NOMO-1 treated with dmso at 0.1 percent for 144 hours (cell line): Measurements from ENCODE around the gene PYM1.
"Not testable (repeated sequence)": the region's sequence is repeated elsewhere in the genome, so short reads cannot be mapped to it uniquely, and the experiment has no call there.

ENCODE experiments used
- DNase-seq: peaks from one replicate; lab custom pipeline; 2025; ENCODE audit not compliant: unreplicated experiment; lab: John Stamatoyannopoulos, UW

PYM1 gene

DNA sequence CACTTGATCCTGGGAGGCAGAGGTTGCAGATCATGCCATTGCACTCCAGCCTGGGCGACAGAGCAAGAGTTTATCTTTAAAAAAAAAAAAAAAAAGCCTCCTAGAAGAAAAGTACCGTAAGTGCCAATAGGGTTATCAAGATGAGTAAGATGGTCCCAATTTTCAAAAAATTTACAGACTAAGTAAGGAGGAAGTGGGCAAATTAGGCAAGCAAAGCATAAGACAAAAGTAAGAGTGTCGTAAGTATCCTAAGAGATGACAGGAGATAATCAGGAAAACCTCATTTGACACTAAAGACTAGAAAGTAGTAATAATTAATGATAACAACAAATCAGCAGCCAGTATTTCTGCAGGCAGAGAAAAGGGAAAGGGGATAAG lies 12.2 kb downstream of the PYM1 start:
- no peak for DNase-seq

DNA sequence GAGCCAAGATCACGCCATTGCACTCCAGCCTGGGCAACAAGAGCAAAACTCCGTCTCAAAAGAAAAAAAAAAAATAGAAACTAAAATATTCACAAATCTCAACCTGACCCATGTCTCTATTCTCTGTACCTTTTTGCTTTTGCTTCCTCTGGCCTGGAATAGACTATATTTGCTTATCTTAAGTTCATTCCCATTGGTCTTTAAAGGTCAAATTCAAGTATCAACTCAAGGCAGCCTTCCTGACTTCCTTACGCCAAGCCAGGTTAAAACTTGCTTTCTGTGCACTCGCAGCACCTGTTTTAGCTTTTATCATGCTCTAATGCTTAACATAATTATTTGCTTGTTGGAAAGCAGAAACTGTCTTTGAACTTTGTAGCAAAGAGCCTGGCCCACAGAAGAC lies 14.8 kb downstream of the PYM1 start:
- DNase-seq, result no peak

DNA sequence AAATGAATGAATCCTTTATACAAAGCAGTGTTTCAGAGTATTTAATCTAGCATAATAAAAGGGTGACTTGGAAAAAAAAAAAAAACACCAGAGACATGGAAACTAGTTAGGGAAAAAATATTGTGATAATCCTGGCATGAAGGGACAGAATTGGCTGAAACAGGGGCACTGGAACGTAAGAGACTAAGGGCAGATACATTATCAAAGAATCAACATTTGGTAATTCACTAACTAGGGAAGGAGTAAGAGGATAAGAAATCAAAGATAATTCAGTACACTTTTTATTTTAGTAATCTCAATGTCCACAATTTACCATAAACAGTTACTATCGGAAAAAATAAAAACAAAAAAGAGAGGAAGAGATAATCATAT lies 18.2 kb downstream of the PYM1 start:
- DNase-seq, result no peak

DNA sequence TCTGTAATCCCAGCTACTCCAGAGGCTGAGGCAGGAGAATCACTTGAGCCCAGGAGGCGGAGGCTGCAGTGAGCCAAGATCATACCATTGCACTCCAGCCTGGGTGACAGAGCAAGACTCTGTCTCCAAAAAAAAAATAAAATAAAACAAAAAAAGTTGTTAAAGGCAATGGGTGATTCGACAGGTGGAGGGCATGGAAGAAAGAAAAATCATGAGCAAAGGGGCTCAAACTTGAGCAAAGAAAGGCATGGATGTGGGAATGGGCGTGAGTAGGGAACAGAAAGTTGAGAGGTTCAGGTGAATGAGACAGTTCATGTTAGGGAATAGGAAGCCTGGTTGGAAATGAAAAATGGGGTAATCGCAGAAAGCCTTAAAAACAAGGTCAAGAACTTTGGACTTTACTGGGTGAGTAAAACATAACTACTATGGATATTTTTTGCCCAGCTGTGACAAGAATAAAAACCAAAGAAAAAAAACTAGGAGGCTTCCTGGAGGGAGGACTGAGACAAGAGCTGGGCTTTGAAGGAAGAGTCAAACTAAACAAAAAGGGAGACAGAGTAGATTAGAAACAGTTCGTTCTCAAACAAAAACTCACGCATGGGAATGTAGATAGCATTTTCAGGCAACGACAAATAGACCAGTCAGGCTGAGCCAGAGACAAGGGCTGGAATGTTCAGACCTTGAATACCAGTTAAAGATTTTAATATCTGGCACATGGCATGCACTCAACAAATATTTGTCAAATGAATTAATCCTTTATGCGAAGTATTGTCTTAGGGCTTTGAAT lies 18.8 kb downstream of the PYM1 start:
- DNase-seq, result no peak

DNA sequence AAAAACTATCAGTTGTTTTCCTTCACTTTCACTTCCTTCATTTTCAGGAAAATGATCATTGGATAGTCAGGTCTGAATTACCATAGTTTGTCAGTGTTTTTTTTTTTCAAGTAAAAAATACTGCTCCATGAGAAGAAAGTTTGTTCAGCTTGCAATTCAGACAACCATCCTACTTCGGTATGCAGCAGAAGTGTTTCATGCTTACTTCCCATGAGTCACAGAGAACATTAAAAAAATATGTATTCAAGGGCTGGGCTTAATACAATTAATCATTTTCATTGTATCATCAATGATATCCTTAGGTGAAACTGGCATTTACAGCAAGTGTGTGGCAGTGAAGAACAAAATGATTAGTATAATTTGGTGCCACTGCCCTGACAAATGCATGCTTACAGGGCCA lies 21.6 kb downstream of the PYM1 start:
- DNase-seq, result no peak

DNA sequence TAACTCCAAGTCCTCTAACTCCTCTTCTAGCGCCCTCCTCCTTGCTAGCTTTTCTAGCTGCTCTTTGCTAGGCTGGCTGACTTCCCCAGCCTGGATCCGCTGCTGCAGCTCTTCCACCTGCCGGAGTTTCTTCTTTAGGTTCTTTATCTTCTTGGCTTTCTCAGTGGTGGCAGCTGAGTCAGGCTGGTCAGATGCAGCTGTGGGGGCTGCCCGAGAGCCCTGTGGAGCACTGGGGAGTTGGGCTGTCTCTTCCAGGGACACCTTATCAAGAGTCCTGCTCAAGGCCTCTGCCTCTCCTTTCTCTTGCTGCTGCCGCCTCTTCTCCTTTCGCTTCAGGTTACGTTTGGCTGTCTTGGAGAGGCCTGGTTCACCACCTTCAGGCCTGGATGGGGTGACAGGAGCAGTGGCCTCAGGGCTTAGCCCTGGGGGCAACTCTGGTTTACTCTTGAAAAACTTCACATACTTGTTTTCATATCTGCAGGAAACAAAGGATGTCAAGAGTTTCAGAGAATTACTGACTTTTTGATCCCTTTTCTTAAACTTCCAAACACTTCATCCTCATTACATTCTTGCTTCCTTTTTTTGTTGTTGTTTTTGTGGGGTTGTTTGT lies 25.7 kb downstream of the PYM1 start:
- DNase-seq, result no peak

DNA sequence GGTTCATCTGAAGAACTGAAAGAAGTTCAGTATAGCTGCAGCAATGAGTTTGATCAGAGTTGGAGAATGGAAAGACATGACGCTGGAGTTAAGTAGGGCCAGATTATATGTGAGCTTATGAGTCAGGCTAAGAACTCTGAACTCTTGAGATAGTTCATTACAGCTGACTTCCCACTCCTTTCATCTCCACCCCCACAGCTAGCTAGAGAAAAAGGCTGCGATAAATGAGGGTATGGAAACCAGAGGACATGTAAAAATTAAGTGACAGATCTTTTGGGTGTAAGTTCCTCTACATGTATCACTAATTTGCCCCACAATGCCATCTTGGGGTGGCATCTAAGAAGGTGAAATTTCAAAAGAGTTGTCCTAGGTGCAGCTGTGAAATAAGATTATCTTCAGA lies 28.6 kb downstream of the PYM1 start:
- no peak for DNase-seq

DNA sequence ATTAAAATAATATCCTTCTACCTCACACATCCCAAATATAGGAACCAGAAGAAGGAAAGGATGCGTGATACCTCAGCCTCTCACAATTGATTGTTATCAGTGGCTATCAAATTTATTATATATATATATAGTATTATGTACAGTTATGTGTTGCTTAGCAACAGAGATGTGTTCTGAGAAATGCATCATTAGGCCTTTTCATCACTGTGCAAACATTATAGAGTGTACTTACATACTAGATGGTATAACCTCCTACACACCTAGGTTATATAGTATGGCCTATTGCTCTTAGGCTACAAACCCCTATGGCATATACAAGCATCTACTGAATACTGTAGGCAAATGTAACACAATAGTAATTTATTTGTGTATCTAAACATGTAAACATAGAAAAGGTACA lies 34.0 kb downstream of the PYM1 start:
- DNase-seq, result no peak

DNA sequence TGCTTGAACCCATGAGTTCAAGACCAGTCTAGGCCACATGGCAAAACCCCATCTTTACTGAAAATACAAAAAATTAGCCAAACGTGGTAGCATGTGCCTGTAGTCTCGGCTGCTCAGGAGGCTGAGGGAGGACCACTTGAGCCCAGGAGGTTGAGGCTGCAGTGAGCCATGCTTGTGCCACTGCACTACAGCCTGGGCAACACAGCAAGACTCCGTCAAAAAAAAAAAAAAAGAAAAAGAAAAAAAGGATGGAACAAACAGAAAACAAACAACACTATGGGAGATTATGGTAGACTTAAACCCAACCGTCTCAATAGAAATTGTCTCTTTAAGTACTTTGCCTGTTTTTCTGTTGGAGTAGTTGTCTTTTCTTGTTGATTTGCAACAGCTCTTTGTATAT lies 36.4 kb downstream of the PYM1 start:
- DNase-seq, result no peak

DNA sequence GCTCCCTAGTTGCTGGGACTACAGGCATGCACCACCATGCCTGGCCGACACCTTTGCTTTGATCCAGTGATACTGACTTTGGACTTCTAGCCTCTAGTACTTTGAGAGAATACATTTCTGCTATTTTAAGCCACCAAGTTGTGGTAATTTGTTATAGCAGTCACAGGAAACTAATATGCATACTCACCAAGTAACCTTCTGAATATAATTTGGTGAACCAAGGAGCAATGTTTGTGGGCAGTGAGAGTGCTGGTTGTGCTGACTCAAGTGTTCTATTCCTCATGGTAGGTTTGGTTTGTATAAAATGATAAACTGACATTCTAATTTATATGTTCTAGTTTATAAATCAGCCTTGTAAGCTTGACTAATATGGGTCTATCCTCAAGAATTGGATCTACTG lies 42.6 kb downstream of the PYM1 start:
- DNase-seq, result no peak

DNA sequence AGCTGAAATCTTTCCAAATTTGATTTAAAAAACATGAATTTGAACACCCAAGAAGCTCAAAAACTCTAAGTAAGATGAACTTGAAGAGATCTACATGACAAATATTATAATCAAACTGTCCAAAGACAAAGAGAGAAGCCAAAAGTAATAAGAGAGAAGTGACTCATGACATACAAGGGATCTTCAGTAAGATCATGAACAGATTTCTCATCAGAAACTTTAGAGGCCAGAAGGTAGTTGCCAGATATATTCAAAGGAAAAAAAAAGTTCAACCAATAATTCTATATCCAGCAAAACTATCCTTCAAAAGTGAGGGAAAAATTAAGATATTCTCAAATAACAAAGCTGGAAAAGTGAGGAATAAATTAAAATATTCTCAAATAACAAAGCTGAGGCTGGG lies 49.9 kb downstream of the PYM1 start:
- DNase-seq, result no peak

DNA sequence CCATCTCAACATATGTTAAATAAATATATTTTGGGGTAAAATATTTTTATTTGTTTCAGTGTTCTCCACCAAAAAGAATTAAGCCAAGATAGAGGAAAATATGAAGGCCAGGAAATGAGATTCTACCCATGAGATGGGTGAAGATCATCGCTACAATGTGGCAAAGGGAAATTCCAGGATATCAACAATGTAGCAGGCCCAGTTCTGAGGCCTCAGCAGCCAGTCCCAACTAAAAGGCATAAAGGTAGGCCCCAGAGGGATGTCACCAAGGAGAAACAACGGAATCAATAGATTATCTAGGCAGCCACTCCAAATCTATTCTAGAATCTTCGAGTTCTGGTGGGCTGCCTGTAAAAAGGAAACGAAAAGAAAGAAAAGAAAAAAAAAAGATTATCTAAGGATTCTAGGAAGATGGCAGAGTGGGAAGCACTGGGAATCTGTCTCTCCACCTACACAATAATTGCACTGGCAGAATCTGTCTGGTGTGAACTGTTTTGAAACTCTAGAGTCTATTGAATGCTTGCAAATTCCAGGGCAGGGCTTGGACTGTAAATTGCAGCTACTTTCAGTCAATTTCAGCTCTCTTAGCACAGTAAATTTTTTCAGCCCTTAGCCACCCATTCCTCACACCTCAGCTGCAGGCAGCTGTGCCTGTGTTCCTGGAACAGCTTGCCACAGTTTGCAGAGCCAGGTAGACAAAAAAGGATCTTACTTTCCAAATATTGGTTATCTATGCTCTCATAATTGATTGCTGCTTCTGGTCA lies 51.8 kb downstream of the PYM1 start:
- DNase-seq, result no peak

DNA sequence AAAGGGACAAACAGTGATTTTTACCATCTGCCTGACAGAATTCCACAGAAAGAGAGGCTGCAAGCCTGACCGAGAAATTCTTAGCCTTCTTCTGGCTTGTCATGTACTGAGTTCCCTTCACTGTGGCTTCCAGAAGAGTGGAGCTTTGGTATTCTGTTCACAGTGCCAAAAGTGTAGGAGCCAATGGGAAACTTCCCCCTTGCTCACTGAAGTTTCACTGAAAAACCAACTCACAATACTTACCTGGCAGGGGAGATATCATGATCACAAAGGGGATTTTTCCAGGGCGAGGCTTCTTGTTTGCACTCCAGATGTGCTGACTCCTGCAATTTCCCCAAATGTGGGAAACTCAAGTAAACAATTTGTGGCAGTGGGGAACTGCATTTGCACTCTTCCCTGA lies 53.3 kb downstream of the PYM1 start:
- no peak for DNase-seq

DNA sequence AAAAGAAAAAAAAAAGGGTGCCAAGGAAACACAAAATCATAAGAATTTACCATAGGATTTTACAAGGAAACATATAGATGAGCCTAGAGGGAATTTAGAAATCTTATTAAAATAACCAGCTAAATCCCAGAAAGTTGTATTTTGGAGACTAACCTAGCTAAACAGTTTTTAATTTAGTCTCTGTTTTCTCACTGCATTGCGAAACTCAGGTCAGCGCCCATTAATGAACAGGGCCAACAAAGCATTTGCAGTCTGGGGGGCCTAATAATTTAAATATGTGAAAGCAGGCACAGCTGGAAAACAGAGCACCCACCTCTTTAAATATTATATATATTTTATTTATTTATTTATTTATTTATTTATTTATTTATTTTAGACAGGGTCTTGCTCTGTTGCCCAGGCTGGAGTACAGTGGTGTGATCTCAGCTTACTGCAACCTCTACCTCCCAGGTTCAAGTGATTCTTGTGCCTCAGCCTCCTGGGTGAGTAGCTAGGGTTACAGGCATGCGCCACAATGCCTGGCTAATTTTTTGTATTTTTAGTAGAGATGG lies 61.2 kb downstream of the PYM1 start:
- not testable (repeated sequence) for DNase-seq

DNA sequence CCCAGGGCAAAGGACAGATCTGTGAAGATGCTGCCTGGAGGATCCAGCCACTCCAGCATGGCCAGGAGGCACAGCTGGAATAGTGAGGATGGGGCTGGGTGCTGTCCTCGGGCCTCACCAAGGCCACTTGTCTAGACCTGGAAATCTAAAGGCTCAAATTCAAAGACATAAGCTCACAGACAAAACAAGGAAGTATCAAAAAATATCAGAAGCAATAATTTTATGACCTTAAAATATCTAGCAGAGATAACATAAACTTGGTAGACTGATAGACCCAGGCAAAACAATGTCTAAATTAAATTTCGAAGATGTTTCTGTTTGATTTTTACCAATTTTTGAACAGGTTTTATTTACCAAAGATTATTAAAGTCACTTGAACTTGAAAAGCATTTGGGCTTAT lies 62.4 kb downstream of the PYM1 start:
- DNase-seq, result no peak

DNA sequence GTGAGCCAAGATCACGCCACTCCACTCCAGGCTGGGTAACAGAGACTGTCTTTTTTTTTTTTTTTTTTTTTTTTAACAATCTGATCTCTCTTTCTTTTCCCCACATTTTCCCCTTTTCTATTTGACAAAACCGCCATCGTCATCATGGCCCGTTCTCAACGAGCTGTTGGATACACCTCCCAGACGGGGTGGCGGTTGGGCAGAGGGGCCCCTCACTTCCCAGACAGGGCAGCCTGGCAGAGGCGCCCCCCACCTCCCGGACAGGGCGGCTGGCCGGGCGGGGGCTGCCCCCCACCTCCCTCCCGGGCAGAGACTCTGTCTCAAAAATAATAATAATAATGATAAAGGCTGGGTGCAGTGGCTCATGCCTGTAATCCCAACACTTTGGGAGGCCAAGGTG lies 64.8 kb downstream of the PYM1 start:
- not testable (repeated sequence) for DNase-seq

DNA sequence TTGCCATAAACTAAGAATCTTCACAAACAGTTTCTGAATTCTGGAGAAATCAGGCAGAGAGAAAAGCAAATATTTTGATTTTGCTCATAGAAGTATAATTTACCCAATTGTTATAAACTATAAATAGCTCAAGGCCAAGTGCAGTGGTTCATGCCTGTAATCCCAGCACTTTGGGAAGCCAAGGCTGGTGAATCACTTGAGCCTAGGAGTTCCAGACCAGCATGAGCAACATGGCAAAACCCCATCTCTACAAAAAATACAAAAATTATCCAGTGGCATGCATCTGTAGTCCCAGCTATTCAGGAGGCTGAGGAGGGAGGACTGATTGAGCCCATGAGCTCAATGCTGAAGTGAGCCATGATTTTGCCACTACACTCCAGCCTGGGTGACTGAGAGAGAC lies 65.4 kb downstream of the PYM1 start:
- no peak for DNase-seq

DNA sequence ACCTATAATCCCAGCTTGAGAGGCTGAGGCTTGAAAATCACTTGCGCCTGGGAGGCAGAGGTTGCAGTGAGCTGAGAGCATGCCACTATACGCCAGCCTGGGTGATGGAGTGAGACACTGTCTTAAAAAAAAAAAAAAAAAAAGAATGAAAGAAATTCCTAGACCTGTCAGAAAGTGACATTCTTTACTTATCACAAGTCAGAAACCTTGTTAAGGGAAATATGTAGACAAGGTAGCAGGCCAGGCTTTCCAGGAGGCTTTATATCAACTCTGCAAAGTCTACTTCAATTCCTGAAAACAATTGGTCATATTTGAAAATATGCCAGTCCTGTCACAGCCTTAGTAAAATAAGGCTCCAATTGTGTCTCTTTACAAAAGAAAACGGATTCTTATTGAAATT lies 65.8 kb downstream of the PYM1 start:
- DNase-seq, result no peak

DNA sequence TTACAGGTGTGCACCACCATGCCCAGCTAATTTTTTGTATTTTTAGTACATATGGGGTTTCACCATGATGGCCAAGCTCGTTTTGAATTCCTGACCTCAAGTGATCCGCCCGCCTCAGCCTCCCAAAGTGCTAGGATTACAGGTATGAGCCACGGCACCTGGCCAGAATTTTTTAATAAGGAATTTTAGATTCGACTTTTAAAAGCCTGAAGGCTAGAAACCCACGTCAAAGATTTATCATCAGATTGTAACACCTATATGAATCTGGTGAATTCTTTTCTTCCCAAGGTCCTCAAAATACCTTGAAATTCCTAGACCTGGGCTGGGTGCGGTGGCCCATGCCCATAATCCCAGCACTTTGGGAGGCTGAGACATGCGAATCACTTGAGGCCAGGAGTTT lies 66.3 kb downstream of the PYM1 start:
- no peak for DNase-seq

DNA sequence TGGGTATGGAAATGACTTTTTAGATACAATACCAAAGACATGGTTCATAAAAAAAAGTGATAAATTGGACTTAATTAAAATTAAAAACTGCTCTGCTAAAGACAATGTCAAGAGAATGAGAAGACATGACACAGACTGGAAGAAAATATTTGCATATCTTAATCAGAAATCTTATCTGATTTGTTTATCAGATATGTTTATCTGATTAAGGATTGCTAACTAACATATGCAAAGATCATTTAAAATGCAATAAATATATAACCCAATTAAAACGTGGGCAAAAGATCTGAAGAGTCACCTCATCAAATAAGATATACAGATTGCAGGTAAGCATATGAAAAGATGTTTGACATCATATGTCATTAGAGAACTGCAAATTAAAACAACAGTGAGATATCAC lies 75.0 kb downstream of the PYM1 start:
- DNase-seq, result no peak
